ENCODE measurements around the gene PGF. TPM values are rescaled to one million over a fixed set of nuclear protein-coding genes. Genes with fewer than 3 reads are reported as not detected.

Gene PGF
- polyA plus RNA-seq, 4 donors, result 1.6 to 14.0 (median 6.9) TPM

- no peak overlapping the region for H3K4me3 ChIP-seq (ENCODE audit: low read depth in 1 of 3, low read length in 3 of 3)
- no peak for FAIRE-seq
Observed at GRCh38 chr14:74964787-74965485, 9.5 kb upstream of the PGF start.

GRCh38 chr14:74963705-74964271, 8.4 kb upstream of the PGF start:
- no peaks in the 10 kb centered on the region for H3K36me3 ChIP-seq (ENCODE audit: control insufficient read depth in 3 of 3, insufficient read depth in 2 of 3, low read depth in 1 of 3, low read length in 3 of 3)
- H3K9me3 ChIP-seq (ENCODE audit: control insufficient read depth in 2 of 2, insufficient read depth in 1 of 2, low read depth in 1 of 2, low read length in 1 of 2), result no peaks in the 10 kb centered on the region
- no peaks in the 10 kb centered on the region for H3K27me3 ChIP-seq (ENCODE audit: control insufficient read depth in 3 of 3, insufficient read depth in 3 of 3, low read length in 3 of 3)
- no peak overlapping the region for H3K27ac ChIP-seq (ENCODE audit: low read depth in 1 of 3, low read length in 2 of 3)
- H3K4me1 ChIP-seq (ENCODE audit: control insufficient read depth in 3 of 3, insufficient read depth in 2 of 3, low read depth in 1 of 3, low read length in 2 of 3), result no peaks in the 10 kb centered on the region
- no peak overlapping the region for H3K4me3 ChIP-seq (ENCODE audit: low read depth in 1 of 3, low read length in 3 of 3)
- 55 to 63% (median 61%) methylated on average over 9 of the region's 9 CpGs for WGBS, 3 donors
- DNase-seq (no peak), FAIRE-seq (no peak)

More at GRCh38 chr14:74964787-74965485, 9.5 kb upstream of the PGF start:
- Histone ChIP-seq H3K27me3 (ENCODE audit: control insufficient read depth in 3 of 3, insufficient read depth in 3 of 3, low read length in 3 of 3) (no peaks in the 10 kb centered on the region), H3K4me1 (ENCODE audit: control insufficient read depth in 3 of 3, insufficient read depth in 2 of 3, low read depth in 1 of 3, low read length in 2 of 3) (no peaks in the 10 kb centered on the region), H3K9me3 (ENCODE audit: control insufficient read depth in 2 of 2, insufficient read depth in 1 of 2, low read depth in 1 of 2, low read length in 1 of 2) (no peaks in the 10 kb centered on the region), H3K36me3 (ENCODE audit: control insufficient read depth in 3 of 3, insufficient read depth in 2 of 3, low read depth in 1 of 3, low read length in 3 of 3) (no peaks in the 10 kb centered on the region), H3K27ac (ENCODE audit: low read depth in 1 of 3, low read length in 2 of 3) (no peak overlapping the region)
- WGBS, 3 donors, result 57 to 70% (median 63%) methylated on average over 4 of the region's 4 CpGs
- no peak for DNase-seq

GRCh38 chr14:74963178-74963704, 7.8 kb upstream of the PGF start:
- Histone ChIP-seq H3K9me3 (ENCODE audit: control insufficient read depth in 2 of 2, insufficient read depth in 1 of 2, low read depth in 1 of 2, low read length in 1 of 2) (no peaks in the 10 kb centered on the region), H3K27me3 (ENCODE audit: control insufficient read depth in 3 of 3, insufficient read depth in 3 of 3, low read length in 3 of 3) (no peaks in the 10 kb centered on the region), H3K27ac (ENCODE audit: low read depth in 1 of 3, low read length in 2 of 3) (no peak overlapping the region), H3K4me3 (ENCODE audit: low read depth in 1 of 3, low read length in 3 of 3) (no peak overlapping the region), H3K4me1 (ENCODE audit: control insufficient read depth in 3 of 3, insufficient read depth in 2 of 3, low read depth in 1 of 3, low read length in 2 of 3) (no peaks in the 10 kb centered on the region), H3K36me3 (ENCODE audit: control insufficient read depth in 3 of 3, insufficient read depth in 2 of 3, low read depth in 1 of 3, low read length in 3 of 3) (no peaks in the 10 kb centered on the region)
- DNase-seq, result no peak
- 66 to 70% (median 68%) methylated on average over 12 of the region's 12 CpGs for WGBS, 3 donors
- FAIRE-seq, result no peak

- DNase-seq (no peak), FAIRE-seq (no peak)
- 73 to 75% (median 73%) methylated on average over 8 of the region's 8 CpGs for WGBS, 3 donors
- Histone ChIP-seq H3K4me1 (ENCODE audit: control insufficient read depth in 3 of 3, insufficient read depth in 2 of 3, low read depth in 1 of 3, low read length in 2 of 3) (no peaks in the 10 kb centered on the region), H3K27me3 (ENCODE audit: control insufficient read depth in 3 of 3, insufficient read depth in 3 of 3, low read length in 3 of 3) (no peaks in the 10 kb centered on the region), H3K36me3 (ENCODE audit: control insufficient read depth in 3 of 3, insufficient read depth in 2 of 3, low read depth in 1 of 3, low read length in 3 of 3) (no peaks in the 10 kb centered on the region), H3K9me3 (ENCODE audit: control insufficient read depth in 2 of 2, insufficient read depth in 1 of 2, low read depth in 1 of 2, low read length in 1 of 2) (no peaks in the 10 kb centered on the region), H3K4me3 (ENCODE audit: low read depth in 1 of 3, low read length in 3 of 3) (no peak overlapping the region), H3K27ac (ENCODE audit: low read depth in 1 of 3, low read length in 2 of 3) (no peak overlapping the region)
Observed at GRCh38 chr14:74962493-74962892, 7.1 kb upstream of the PGF start.

GRCh38 chr14:74962046-74962445, 6.6 kb upstream of the PGF start:
- no peak for FAIRE-seq
- no peaks in the 10 kb centered on the region for H3K36me3 ChIP-seq (ENCODE audit: control insufficient read depth in 3 of 3, insufficient read depth in 2 of 3, low read depth in 1 of 3, low read length in 3 of 3)
- DNase-seq, result no peak
- no peak overlapping the region for H3K4me3 ChIP-seq (ENCODE audit: low read depth in 1 of 3, low read length in 3 of 3)
- no peaks in the 10 kb centered on the region for H3K4me1 ChIP-seq (ENCODE audit: control insufficient read depth in 3 of 3, insufficient read depth in 2 of 3, low read depth in 1 of 3, low read length in 2 of 3)
- no peak overlapping the region for H3K27ac ChIP-seq (ENCODE audit: low read depth in 1 of 3, low read length in 2 of 3)
- 60 to 76% (median 76%) methylated on average over 11 of the region's 11 CpGs for WGBS, 3 donors
- H3K9me3 ChIP-seq (ENCODE audit: control insufficient read depth in 2 of 2, insufficient read depth in 1 of 2, low read depth in 1 of 2, low read length in 1 of 2), result no peaks in the 10 kb centered on the region
- H3K27me3 ChIP-seq (ENCODE audit: control insufficient read depth in 3 of 3, insufficient read depth in 3 of 3, low read length in 3 of 3), result no peaks in the 10 kb centered on the region

- WGBS, 3 donors, result 79 to 82% (median 79%) methylated on average over 5 of the region's 5 CpGs
- no peaks in the 10 kb centered on the region for H3K36me3 ChIP-seq (ENCODE audit: control insufficient read depth in 3 of 3, insufficient read depth in 2 of 3, low read depth in 1 of 3, low read length in 3 of 3)
- no peak overlapping the region for H3K4me3 ChIP-seq (ENCODE audit: low read depth in 1 of 3, low read length in 3 of 3)
- H3K27ac ChIP-seq (ENCODE audit: low read depth in 1 of 3, low read length in 2 of 3), result no peak overlapping the region
- no peaks in the 10 kb centered on the region for H3K4me1 ChIP-seq (ENCODE audit: control insufficient read depth in 3 of 3, insufficient read depth in 2 of 3, low read depth in 1 of 3, low read length in 2 of 3)
- no peak for FAIRE-seq
- no peak for DNase-seq
- H3K9me3 ChIP-seq (ENCODE audit: control insufficient read depth in 2 of 2, insufficient read depth in 1 of 2, low read depth in 1 of 2, low read length in 1 of 2), result no peaks in the 10 kb centered on the region
- H3K27me3 ChIP-seq (ENCODE audit: control insufficient read depth in 3 of 3, insufficient read depth in 3 of 3, low read length in 3 of 3), result no peaks in the 10 kb centered on the region
Observed at GRCh38 chr14:74961238-74961911, 6.0 kb upstream of the PGF start.

GRCh38 chr14:74960736-74961135, 5.3 kb upstream of the PGF start:
- DNase-seq (no peak), FAIRE-seq (no peak)
- H3K9me3 ChIP-seq (ENCODE audit: control insufficient read depth in 2 of 2, insufficient read depth in 1 of 2, low read depth in 1 of 2, low read length in 1 of 2), result no peaks in the 10 kb centered on the region
- no peak overlapping the region for H3K27ac ChIP-seq (ENCODE audit: low read depth in 1 of 3, low read length in 2 of 3)
- H3K4me3 ChIP-seq (ENCODE audit: low read depth in 1 of 3, low read length in 3 of 3), result no peak overlapping the region
- 78 to 82% (median 80%) methylated on average over 4 of the region's 4 CpGs for WGBS, 3 donors
- H3K4me1 ChIP-seq (ENCODE audit: control insufficient read depth in 3 of 3, insufficient read depth in 2 of 3, low read depth in 1 of 3, low read length in 2 of 3), result no peaks in the 10 kb centered on the region
- H3K27me3 ChIP-seq (ENCODE audit: control insufficient read depth in 3 of 3, insufficient read depth in 3 of 3, low read length in 3 of 3), result no peaks in the 10 kb centered on the region
- H3K36me3 ChIP-seq (ENCODE audit: control insufficient read depth in 3 of 3, insufficient read depth in 2 of 3, low read depth in 1 of 3, low read length in 3 of 3), result no peaks in the 10 kb centered on the region

- no peak overlapping the region for H3K4me3 ChIP-seq (ENCODE audit: low read depth in 1 of 3, low read length in 3 of 3)
Observed at GRCh38 chr14:74959596-74960180, 4.3 kb upstream of the PGF start.

More at GRCh38 chr14:74959596-74960180, 4.3 kb upstream of the PGF start:
- Histone ChIP-seq H3K27me3 (ENCODE audit: control insufficient read depth in 3 of 3, insufficient read depth in 3 of 3, low read length in 3 of 3) (no peaks in the 10 kb centered on the region), H3K4me1 (ENCODE audit: control insufficient read depth in 3 of 3, insufficient read depth in 2 of 3, low read depth in 1 of 3, low read length in 2 of 3) (peaks cover 0 to 5% (median 0%) of the 10 kb centered on the region in 3 donors), H3K9me3 (ENCODE audit: control insufficient read depth in 2 of 2, insufficient read depth in 1 of 2, low read depth in 1 of 2, low read length in 1 of 2) (no peaks in the 10 kb centered on the region), H3K27ac (ENCODE audit: low read depth in 1 of 3, low read length in 2 of 3) (no peak overlapping the region), H3K36me3 (ENCODE audit: control insufficient read depth in 3 of 3, insufficient read depth in 2 of 3, low read depth in 1 of 3, low read length in 3 of 3) (no peaks in the 10 kb centered on the region)
- WGBS, 3 donors, result 84 to 86% (median 85%) methylated on average over 5 of the region's 5 CpGs
- no peak for FAIRE-seq
- no peak for DNase-seq

All from small intestine (tissue), 7 donors.